Left ventricle myocardium superior (tissue), 1 donor: ENCODE measurements around the gene SAMD4B. TPM values are rescaled to one million over a fixed set of nuclear protein-coding genes. Genes with fewer than 3 reads are reported as not detected.
"Not testable (repeated sequence)": the region's sequence is repeated elsewhere in the genome, so short reads cannot be mapped to it uniquely, and the experiment has no call there.

Source experiments
- ATAC-seq: fragments of 200-7000 bp; cut with Tn5 transposase; one replicate; pipeline ENCODE4 v1.9.1; 2020; ENCODE audit warnings: mild to moderate bottlenecking, moderate library complexity
- DNase-seq: peaks from one replicate; pipeline ENCODE4 v3.0.0-alpha.2; 2020
- intact Hi-C: fragments of 100-400 bp; cut with micrococcal nuclease; formaldehyde crosslinking; loops from one replicate; pipeline ENCODE4 v1.11.0; 2022
- total RNA-seq: library from RNA; stranded (reverse); fragmentation: NEBNext Ultra II Directional; extraction: Animal tissue kit (Norgen Biotek cat#: 25700); gene quantifications from one replicate; pipeline ENCODE4 v1.2.1, GENCODE V29; 2021
- donor health status: DM: no; HTN: yes; CAD: no; lungs with severe emphysema.

The SAMD4B gene
- total RNA-seq, 1 donor from 2014 or later: 50.7 TPM

DNA sequence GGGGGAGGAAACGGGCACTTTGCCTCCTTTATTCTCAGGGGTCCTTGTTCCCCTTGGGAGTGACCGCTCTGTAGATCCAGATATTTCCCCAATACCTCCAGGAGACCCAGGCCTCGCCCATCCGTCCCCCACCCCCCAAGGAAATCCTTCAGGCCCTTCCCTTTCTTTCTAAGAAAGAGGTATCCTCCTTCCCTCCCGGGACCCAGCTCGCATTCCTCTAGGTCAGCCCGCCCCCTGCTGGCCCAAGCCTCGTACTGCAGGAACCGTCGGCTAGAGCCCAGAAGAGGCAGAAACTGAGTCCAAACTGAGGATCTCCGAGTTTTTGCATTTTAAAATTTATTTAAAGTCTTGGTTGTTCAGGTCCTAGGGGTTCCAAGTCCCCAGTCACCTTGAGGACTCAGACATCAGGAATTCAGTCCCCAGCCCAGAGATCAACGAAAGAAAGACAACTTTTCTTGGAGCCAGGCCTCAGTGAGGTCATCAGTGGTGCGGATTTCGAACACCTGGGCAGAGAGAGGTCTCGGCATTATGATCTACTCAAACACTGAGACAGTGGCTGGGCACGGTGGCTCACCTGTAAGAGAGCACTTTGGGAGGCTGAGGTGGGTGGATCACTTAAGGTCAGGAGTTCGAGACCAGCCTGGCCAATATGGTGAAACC lies 14.0 kb upstream of the SAMD4B start:
- ATAC-seq (peak; percentile 84), DNase-seq (peak; percentile 90)
- intact Hi-C loops: loop anchor here (10.0 kb wide), 1 partner anchor 213 kb away; no protein-coding TSS in a partner anchor

DNA sequence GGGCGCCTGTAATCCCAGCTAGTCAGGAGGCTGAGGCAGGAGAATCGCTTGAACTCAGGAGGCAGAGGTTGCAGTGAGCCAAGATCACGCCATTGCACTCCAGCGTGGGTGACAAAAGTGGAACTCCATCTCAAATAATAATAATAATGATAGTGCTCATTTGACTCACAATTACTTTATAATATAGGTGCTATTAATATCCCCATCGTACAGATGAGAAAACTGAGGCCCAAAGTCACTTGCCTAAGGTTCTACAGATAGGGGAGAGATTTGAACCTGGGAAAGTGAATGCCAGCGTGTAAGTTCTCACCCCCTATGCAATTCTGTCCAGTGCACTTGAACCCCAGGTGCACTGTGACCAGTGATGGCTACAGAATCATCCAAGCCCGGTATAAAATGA lies 12.3 kb upstream of the SAMD4B start:
- no peak for ATAC-seq
- DNase-seq: no peak
- intact Hi-C loops: loop anchor here (10.0 kb wide), 1 partner anchor 215 kb away; no protein-coding TSS in a partner anchor

DNA sequence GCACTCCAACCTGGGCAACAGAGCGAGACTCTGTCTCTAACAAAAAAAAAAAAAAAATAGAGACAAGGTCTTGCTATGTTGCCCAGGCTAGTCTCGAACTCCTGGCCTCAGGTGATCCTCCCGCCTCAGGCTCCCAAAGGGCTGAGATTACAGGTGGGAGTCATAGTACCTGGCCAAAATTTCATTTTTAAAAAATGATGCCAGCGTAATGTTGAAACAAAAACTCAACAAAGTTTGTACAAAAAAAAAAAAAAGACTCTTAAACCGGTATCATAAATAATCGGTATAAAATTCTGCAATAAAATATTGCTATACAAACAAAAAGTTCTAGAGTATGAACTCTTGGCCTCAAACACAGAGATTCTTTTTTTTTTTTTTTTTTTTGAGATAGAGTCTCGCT lies 9.9 kb upstream of the SAMD4B start:
- DNase-seq (no peak), ATAC-seq (no peak)
- intact Hi-C loops: no loop called here

DNA sequence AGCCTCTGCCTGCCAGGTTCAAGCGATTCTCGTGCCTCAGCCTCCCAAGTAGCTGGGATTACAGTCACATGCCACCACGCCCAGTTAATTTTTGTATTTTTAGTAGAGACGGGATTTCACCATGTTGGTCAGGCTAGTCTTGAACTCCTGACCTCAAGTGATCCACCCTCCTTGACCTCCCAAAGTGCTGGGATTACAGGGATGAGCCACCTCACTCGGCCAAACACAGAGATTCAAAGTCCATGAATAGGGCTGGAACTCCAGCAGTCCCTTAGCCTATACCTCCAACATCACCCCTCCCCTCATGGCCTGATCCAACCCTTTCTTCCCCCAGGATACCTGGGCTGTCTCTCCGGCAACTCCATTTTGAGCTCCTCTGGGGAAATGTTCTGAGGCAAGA lies 9.5 kb upstream of the SAMD4B start:
- DNase-seq, ATAC-seq, intact Hi-C loops: not testable (repeated sequence)

DNA sequence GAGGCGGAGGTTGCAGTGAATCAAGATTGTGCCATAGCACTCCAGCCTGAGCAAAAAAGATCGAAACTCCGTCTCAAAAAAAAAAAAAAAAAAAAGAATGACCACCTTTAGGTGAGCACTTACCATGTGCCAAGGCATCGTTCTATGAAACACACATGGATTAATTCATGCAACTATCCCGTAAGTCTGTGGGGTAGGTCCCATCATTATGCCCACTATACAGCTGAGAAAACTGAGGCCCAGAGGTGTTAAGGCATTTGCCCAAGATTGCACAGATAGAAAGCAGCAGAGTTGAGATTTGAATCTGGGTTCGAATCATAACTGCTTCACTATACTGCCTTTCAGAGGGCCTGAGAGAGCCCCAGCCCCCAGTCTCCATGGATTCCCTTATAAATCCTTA lies 8.7 kb upstream of the SAMD4B start:
- ATAC-seq (no peak), DNase-seq (no peak)
- intact Hi-C loops: no loop called here

DNA sequence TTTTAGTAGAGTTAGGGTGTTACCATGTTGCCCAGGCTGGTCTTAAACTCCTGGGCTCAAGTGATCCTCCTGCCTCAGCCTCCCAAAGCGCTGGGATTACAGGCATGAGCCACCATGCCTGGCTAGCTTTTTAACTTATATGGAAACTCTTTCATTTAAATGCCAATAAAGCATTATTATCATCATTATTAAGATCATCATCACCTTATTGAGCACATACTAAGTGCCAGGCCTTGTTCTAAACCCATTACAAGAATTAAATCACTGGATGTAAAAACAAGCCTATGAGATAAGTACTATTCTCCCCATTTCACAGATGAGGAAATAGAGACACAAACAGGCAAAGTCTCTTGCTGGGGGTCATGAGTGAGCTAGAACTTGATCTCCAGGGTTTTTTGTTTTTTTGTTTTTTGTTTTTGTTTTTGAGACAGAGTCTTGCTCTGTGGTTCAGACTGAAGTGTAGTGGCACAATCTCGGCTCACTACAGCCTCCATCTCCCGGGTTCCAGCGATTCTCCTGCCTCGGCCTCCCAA lies 7.7 kb upstream of the SAMD4B start:
- DNase-seq (no peak), ATAC-seq (no peak)
- intact Hi-C loops: no loop called here

DNA sequence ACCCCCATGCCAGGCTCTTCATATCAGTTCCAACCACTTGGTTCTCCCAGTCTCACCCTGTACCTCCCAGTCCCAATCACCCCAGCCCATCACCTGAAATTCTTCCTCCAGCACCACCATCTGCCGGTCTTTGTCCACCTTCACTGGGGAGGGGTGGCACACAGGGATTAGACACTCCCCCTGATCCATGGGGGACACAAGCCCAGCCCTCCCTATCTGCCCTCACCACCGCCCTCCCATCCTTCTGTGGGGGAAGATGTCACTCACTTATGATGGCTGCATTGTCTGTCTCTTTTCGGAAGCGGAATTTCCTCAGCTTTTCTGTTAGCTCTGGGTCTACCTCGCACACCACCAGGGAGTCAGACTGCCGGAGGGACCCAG lies 7.1 kb upstream of the SAMD4B start:
- DNase-seq (no peak), ATAC-seq (peak; percentile 19)
- intact Hi-C loops: no loop called here

DNA sequence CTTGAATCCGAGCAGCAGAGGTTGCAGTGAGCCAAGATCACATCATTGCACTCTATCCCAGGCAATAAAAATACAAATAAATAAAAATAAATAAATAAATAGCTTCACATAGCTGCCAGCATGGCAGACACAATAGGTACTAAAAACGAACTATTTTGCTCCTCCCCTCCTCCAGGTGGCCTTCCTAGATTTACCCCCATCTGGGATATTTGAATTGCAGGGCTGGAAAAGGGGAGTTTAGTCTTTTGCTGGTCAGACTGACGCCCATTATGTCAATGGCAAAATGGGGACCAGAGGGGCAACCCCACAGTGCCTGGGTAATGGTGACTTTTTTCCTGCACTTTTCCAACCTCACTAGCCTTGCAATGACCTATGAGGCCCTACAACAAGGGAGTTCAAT lies 5.7 kb upstream of the SAMD4B start:
- ATAC-seq (no peak), DNase-seq (no peak)
- intact Hi-C loops: no loop called here

DNA sequence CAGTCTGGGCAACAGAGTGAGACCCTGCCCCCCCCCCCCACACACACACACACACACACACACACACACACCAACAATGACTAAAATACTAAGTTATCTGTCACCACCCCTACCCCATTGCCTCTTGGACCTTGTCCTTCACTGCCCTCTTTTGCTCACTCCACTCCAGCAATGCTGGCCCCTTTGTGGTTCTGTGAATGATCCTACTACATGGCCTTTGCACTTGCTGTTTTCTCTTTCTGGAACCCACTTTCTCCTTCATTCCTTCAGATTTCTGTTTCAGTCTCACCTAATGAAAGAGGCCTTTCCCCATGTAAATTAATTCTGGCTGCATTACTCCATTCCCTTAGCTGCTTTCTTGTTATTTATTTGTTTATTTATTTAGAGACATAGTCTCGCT lies 2.5 kb upstream of the SAMD4B start:
- intact Hi-C loops: no loop called here
- no peak for DNase-seq
- ATAC-seq: no peak

DNA sequence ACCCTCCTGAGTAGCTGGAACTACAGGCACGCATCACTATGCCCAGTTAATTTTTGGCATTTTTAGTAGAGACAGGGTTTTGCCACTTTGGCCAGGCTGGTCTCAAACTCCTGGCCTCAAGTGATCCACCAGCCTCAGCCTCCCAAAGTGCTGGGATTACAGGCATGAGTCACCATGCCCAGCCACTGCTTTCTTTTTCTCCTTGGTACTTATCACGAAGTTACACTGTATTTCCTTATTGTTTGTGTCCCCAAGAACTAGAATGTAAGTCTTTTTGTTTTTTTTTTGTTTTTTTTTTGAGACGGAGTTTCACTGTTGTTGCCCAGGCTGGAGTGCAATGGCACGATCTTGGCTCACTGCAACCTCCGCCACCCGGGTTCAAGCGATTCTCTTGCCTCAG lies 2.1 kb upstream of the SAMD4B start:
- intact Hi-C loops, DNase-seq, ATAC-seq: not testable (repeated sequence)

DNA sequence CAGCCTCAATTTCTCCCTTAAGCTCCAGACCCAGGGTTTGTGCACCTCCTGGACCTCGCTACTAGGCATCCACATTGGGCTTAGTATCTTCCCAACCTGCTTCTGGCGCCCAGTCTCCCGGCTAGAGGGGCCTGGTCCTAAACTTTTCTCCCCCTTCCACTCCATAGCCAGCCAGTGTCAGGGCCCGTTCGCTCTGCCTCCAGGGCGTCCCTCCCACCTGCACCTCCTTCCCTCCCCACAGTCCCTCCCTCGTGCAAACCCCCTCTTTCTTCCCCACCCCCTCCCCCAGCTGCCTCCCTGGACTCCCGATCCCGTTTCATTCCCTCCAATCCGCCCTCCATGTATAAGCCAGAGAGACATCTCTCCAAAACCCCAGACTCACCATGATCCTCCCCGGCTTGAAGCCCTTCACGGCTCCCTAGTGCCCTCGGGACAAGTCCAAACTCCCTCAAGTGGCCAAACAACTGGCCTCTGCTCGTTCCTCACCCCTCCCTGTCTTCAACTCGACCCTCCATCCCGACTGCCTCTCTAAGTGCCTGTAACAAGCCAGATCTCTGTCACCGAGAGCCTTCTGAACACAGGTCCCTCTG lies 997 bp upstream of the SAMD4B start:
- ATAC-seq (peak; percentile 17), DNase-seq (peak; percentile 38)
- intact Hi-C loops: no loop called here

DNA sequence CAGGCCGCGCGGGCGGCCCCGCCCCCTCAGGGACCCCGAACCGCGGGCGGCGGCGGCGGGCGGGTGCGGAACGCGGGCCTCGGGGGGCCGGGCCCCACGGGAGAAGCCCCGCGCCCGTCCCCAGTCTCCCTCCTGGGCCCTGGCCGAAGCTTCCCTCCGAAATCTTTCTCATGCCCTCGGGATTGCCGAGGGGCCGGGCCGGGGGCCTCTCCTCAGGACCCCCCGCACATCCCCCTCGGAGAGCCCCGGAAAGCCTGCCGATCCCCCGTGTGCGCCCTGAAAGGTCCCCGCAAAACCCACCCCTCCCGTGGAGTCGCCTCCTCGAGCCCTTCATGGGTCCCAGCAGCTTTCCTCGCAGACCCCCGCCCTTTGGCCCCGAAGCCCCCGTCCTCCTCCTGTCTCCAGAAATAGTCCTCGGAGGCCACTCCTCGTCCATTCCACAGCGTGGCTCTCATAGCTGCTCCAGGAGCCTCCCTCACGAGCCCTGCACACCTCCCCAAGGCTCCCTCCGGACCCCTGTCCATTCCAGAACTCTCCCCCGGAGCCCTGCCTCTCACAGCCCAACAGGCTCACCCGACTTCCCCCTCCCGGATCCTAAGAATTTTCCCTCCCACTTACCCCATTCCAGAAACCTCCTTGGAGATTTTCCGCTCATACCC lies 555 bp downstream of the SAMD4B start:
- DNase-seq (peak; percentile 49), ATAC-seq (no peak)
- intact Hi-C loops: no loop called here

DNA sequence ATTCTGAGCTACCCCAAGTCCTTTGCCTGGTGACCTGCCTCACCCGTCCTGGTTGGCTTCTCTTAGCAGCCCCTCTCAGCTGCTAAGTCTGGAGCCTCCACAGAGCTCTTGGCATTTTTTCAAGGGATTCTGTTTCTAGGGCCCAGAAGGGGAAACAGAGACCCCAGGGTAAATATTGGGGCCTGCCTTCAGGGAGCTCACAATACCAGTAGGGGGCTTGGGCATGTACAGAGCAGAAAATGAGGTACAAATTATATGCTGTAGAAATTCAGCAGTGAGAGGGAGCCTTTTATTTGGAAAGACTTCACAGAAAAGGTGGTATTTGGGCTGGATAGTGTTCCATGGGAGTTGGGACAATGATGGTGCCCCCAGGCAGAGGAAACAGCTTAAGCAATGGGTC lies 3.7 kb downstream of the SAMD4B start:
- intact Hi-C loops: no loop called here
- DNase-seq: no peak

DNA sequence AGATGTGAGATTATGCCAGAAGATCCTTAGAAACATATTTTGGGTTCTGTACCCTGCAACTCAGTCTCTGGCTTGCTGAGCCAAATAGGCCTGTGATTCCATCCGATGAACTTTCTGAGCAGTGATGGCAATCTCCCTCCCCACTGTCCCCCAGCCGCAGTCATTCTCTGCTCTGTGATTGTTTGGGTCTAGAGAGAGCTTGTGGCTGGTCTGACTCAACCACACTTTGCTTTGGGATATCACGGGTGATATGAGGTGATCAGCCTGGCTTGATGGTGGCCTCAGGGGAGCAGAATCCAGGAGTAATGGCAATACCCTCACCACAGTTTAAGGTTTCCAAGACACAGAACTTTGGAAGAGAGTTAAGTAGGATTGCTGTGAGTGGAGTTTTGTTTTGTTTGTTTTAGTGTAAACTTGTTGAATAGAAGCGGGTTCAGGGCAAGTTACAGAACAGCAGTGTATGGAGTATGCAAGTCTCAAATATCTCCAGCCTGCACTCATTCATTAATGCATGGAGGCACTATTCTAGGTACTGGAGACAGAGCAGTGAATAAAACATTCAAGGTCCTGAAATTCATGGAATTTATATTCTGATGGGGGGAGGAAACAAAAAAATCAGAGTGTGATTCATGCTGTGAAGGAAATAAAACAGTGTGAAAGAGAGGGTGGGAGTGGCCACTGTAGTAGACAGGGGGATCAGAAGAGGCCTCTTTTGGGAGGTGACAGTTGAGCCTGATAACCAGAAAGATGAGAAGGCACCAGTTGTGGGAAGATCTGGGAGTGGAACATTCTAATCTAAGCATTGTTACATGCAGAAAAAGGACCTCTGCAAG lies 5.3 kb downstream of the SAMD4B start:
- intact Hi-C loops: no loop called here
- DNase-seq (no peak), ATAC-seq (no peak)

More for the DNA sequence above, 3.7 kb downstream of the SAMD4B start:
- ATAC-seq: no peak

DNA sequence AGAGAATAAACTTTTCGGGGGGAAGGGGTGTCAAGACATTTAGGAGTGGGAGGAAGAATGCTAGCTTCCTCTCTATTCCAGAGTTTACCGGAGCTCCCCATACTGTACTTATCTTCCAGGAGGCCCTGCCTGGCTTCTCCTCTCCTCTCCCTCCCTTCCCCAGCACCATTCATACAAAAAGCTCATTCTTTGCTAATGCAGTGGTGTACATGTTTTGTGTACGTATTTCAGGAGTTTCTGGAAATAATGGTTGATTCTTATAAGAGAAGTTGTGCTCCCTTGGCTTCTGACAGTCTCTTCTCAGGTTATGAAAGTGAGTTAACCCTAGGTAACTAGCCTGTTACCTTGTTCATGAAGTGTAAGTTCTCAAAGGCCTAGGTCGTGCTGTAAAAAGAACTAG lies 7.1 kb downstream of the SAMD4B start:
- ATAC-seq: no peak
- intact Hi-C loops: no loop called here
- DNase-seq: no peak

DNA sequence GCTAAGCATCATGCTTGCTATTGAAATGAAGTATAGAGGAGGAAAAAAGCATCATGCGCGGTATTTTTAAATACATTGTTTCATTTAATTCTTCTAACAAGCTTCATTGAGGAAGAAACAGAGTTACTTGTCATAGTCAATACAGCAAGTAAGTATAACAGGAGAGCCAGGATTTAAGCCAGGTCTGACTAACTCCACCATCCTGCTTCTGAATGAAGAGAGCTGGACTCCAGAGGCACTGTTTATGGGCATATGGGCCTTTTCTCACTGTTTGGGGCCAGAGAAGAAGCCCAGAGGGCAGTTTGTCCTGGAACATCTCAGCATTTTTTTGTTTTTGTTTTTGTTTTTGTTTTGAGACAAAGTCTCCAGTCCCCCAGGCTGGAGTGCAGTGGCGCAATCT lies 7.9 kb downstream of the SAMD4B start:
- intact Hi-C loops: no loop called here
- ATAC-seq (no peak), DNase-seq (no peak)

DNA sequence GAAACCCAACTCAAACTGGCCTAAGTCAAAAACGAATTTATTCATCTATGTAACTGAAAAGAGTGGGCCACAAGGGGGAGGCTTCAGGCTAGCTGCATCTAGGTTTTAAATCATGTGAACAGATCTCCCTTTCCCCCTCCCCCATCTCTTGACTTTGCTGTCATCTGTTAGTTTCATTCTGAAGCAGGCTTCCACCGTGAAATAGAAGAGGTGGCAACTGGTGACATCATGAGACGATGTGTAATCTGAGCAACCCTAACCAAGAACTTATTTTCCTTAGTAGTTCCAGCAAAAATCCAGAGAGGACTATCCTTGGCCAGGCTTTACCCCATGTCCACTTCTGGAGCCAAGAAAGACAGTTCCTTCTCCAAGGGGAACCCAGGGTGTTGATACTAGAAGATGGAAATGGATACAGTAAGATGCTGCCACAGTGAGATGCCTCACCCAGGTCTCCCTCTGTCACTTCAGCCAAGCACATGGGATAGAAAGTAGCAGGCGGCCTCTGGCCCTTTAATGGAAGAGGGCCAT lies 9.4 kb downstream of the SAMD4B start:
- intact Hi-C loops: no loop called here
- DNase-seq (no peak), ATAC-seq (peak; percentile 48)

DNA sequence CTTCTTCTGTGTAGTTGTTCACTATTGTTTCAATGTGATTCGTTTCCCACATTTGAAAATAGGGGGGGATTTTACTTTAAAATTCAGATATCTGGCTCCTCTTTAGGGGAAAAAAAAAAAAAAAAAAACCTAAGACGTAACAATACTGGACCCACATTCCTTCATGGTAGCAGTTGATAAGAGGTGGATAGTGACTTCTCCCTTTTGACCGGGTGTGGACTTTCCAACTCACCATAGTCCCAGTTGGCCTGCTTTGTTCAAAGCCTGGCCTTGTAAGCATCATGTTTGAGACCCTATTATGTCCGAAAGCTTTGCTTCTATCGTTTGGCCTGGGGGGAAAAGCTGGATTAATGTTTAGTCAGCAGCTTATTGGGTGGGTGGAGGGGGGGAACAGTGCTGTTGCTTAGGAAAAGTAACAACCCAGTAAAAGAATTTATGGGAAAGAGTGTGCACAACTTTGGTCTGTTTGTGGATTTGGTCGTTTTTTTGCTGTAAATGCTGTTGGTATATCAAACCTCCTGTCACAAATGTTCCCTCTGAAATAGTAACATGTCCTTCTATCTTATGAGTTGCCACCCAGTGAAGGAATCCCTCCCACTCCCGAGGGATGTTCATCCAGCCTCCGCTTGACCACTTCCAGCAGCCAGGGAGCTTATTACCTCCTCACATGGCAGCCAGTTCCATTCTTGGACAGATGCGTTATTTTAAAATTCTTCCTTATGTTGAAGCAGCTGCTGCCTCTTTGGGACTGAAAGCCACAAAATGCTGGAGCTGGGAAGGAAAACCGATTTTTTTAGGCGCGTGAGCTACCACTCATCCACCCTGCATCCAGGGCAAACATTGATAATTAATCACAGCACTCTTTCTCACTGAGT lies 10.4 kb downstream of the SAMD4B start:
- ATAC-seq (peak; percentile 27), DNase-seq (no peak)
- intact Hi-C loops: no loop called here
